Measurements from ENCODE around the gene MTCH1.

Gene MTCH1

GRCh38 chr6:37017606-37018197 is 31.7 kb upstream of the MTCH1 start:
- no peak overlapping the region for H3K4me3 ChIP-seq (ENCODE audit: low read depth, low read length)

GRCh38 chr6:37016995-37017394 is 31.0 kb upstream of the MTCH1 start:
- H3K4me3 ChIP-seq (ENCODE audit: low read depth, low read length): no peak overlapping the region

- H3K4me3 ChIP-seq (ENCODE audit: low read depth, low read length): no peak overlapping the region
Measured at GRCh38 chr6:37015532-37015931, 29.5 kb upstream of the MTCH1 start.

GRCh38 chr6:37014667-37015066 is 28.7 kb upstream of the MTCH1 start:
- no peak overlapping the region for H3K4me3 ChIP-seq (ENCODE audit: low read depth, low read length)

- H3K4me3 ChIP-seq (ENCODE audit: low read depth, low read length): no peak overlapping the region
Measured at GRCh38 chr6:37013516-37014491, 27.8 kb upstream of the MTCH1 start.

GRCh38 chr6:37011656-37012378 is 25.8 kb upstream of the MTCH1 start:
- no peak overlapping the region for H3K4me3 ChIP-seq (ENCODE audit: low read depth, low read length)

- no peak overlapping the region for H3K4me3 ChIP-seq (ENCODE audit: low read depth, low read length)
Measured at GRCh38 chr6:37010402-37010892, 24.5 kb upstream of the MTCH1 start.

- H3K4me3 ChIP-seq (ENCODE audit: low read depth, low read length): no peak overlapping the region
Measured at GRCh38 chr6:37008484-37009465, 22.8 kb upstream of the MTCH1 start.

- H3K4me3 ChIP-seq (ENCODE audit: low read depth, low read length): no peak overlapping the region
Measured at GRCh38 chr6:37007340-37008043, 21.5 kb upstream of the MTCH1 start.

- no peak overlapping the region for H3K4me3 ChIP-seq (ENCODE audit: low read depth, low read length)
Measured at GRCh38 chr6:37006793-37007339, 20.9 kb upstream of the MTCH1 start.

- no peak overlapping the region for H3K4me3 ChIP-seq (ENCODE audit: low read depth, low read length)
Measured at GRCh38 chr6:37005827-37006567, 20.0 kb upstream of the MTCH1 start.

GRCh38 chr6:37005061-37005810 is 19.2 kb upstream of the MTCH1 start, which contains the start of gene FGD2:
Gene FGD2, plus strand, starts transcription at chr6:37005655. Its CDS starts 163 bp downstream, at chr6:37005818.
- no peak within 1 kb of the TSS for H3K4me3 ChIP-seq (ENCODE audit: low read depth, low read length)

GRCh38 chr6:37004044-37004980 is 18.3 kb upstream of the MTCH1 start:
- no peak overlapping the region for H3K4me3 ChIP-seq (ENCODE audit: low read depth, low read length)

- H3K4me3 ChIP-seq (ENCODE audit: low read depth, low read length): no peak overlapping the region
Measured at GRCh38 chr6:36999751-37000125, 13.7 kb upstream of the MTCH1 start.

GRCh38 chr6:36999061-36999750 is 13.2 kb upstream of the MTCH1 start:
- no peak overlapping the region for H3K4me3 ChIP-seq (ENCODE audit: low read depth, low read length)

GRCh38 chr6:36998723-36999038 is 12.7 kb upstream of the MTCH1 start:
- no peak overlapping the region for H3K4me3 ChIP-seq (ENCODE audit: low read depth, low read length)

Data from iPS-11a (cell line).